Esophagus squamous epithelium (tissue), 5 donors: Measurements from ENCODE around the gene ARHGAP23. TPM values are rescaled to one million over a fixed set of nuclear protein-coding genes. Genes with fewer than 3 reads are reported as not detected.
"Not testable (repeated sequence)": the region's sequence is repeated elsewhere in the genome, so short reads cannot be mapped to it uniquely, and the experiment has no call there.

Source experiments
- DNase-seq: peaks from one replicate; lab custom pipeline; 2025; lab: John Stamatoyannopoulos, UW
- H3K27ac ChIP-seq, 4 donors: fragments of 200-600 bp; sonication (generic); one replicate each; pipeline ENCODE4 v1.5.1; 2016 to 2019; ENCODE audit warnings: mild to moderate bottlenecking in 1 of 4
- H3K27me3 ChIP-seq, 4 donors: fragments of 200-600 bp; sonication (generic); 1 replicate in 3 of 4; 2 replicates in 1 of 4; pipeline versions ENCODE4 v1.5.1 to v1.6.0; 2017 to 2021; ENCODE audit warnings: antibody characterized with exemption in 1 of 4
- H3K36me3 ChIP-seq, 3 donors: fragments of 200-600 bp; sonication (generic); one replicate each; pipeline ENCODE4 v1.5.1; 2016 to 2019
- H3K4me1 ChIP-seq, 3 donors: fragments of 200-600 bp; sonication (generic); one replicate each; pipeline ENCODE4 v1.5.1; 2017 to 2019
- H3K4me3 ChIP-seq, 4 donors: fragments of 200-600 bp; sonication (generic); 1 replicate in 3 of 4; 2 replicates in 1 of 4; pipeline ENCODE4 v1.5.1; 2016 to 2019; ENCODE audit warnings: mild to moderate bottlenecking in 2 of 4, moderate library complexity in 1 of 4
- H3K9me3 ChIP-seq, 3 donors: fragments of 200-600 bp; sonication (generic); one replicate each; pipeline ENCODE4 v1.5.1; 2016 to 2019
- CTCF ChIP-seq, 6 experiments: fragments of 450-650 bp in 4 of 6; fragments of 200-600 bp in 2 of 6; sonication (generic) in 2 of 6; IDR thresholded peaks; one replicate each; pipeline ENCODE4 v1.5.1; 2016 to 2019; ENCODE audit warnings: antibody characterized with exemption in 6 of 6, mild to moderate bottlenecking in 4 of 6, moderate library complexity in 4 of 6
- POLR2A ChIP-seq, 4 donors: fragments of 450-650 bp; IDR thresholded peaks; one replicate each; pipeline ENCODE4 v1.6.1; 2017; ENCODE audit warnings: antibody characterized with exemption in 4 of 4, mild to moderate bottlenecking in 4 of 4, moderate library complexity in 3 of 4
- WGBS, 2 donors: methylation state at CpG; one replicate each; pipeline ENCODE4 v1.1.5; 2018; 5-methylcytosine and 5-hydroxymethylcytosine counted together
- intact Hi-C: fragments of 100-400 bp; cut with DNase I; formaldehyde crosslinking; loops from one replicate; pipeline ENCODE4 v1.15.0; 2022
- total RNA-seq, 4 donors: library from RNA; depleted of rRNA; stranded (reverse); fragments of >200 nt; gene quantifications; one replicate each; pipeline ENCODE4 v1.1.0, GENCODE V29; 2016
- donor health status: DM: yes; HTN: yes; CAD: no.

The ARHGAP23 gene
- total RNA-seq, 4 donors from 2014 or later, result 75.3 to 180 (median 102) TPM

DNA sequence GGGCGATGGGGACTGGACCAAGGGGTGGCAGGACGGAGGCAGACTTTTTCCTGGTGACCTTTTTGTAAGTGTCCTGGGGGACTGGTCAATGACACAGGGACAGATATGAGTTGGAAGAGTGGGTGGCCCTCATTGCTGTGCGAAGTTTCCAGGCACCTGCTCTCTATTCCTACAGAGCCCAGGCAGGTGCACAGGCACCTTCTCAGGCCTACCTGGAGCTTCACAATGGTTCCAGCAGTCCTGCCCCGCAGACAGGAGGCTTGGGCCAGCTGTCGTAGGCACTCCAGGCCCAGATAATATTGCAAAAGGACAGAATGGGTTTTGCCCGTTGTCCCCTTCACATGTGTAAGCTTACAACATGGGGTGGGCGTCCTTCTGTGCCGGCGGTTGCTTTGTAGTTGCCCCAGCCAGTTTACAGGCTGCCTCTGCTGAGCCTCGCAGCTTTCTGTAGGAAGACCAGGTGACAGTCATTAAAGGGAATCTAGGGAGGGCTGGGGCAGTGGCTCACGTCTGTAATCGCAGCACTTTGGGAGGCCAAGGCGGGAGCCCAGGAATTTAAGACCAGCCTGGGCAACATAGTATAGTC, 84.3 kb downstream of the ARHGAP23 start:
- intact Hi-C loops, result no loop called here
- WGBS, 2 donors, result 75 to 89% methylated on average over 3 to 7 of the region's 13 CpGs
- H3K27ac ChIP-seq, result no peak overlapping the region
- no peak overlapping the region for H3K4me3 ChIP-seq
- H3K9me3 ChIP-seq, result no peaks in the 10 kb centered on the region
- TF ChIP-seq CTCF (IDR thresholded peaks at IDR 0.05), result no peak
- no peak for TF ChIP-seq POLR2A (IDR thresholded peaks at IDR 0.05)
- peaks cover 3 to 35% (median 22%) of the 10 kb centered on the region in 3 donors for H3K4me1 ChIP-seq
- H3K36me3 ChIP-seq, result peaks cover 0 to 24% (median 0%) of the 10 kb centered on the region in 3 donors
- peaks cover 0 to 26% (median 0%) of the 10 kb centered on the region in 4 donors for H3K27me3 ChIP-seq
- DNase-seq, result no peak

DNA sequence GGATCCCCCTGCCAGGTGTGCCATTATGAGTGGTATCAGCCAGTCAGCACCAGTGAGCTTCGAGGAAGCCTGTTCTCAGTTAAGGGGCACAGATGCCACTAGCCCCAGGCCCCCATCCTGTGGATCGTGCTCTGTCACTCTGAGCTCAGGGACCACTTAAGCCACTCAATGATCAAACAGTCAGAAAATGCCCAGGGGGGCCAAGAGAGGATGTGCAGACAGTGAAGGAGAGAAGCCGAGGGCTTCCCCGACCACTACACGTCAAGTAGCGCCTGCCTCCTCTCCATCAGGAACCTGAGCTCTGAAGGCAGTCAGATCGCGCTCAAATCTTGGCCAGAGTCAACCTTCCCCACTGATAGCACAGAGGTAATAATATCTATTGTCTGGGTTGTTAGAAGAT, 98.3 kb downstream of the ARHGAP23 start:
- H3K4me3 ChIP-seq, H3K4me1 ChIP-seq, DNase-seq, intact Hi-C loops, H3K36me3 ChIP-seq, H3K27ac ChIP-seq, H3K9me3 ChIP-seq: not testable (repeated sequence)
- 64 to 76% methylated on average over 8 of the region's 8 CpGs for WGBS, 2 donors
- peaks cover 0 to 36% (median 0%) of the 10 kb centered on the region in 4 donors for H3K27me3 ChIP-seq

GRCh38 chr17:38528141-38528540, 99.9 kb downstream of the ARHGAP23 start:
- WGBS, 2 donors, result 55 to 60% methylated on average over 3 to 6 of the region's 10 CpGs

GRCh38 chr17:38530856-38531255, 102.6 kb downstream of the ARHGAP23 start:
- H3K4me3 ChIP-seq, DNase-seq, H3K9me3 ChIP-seq, H3K4me1 ChIP-seq, H3K36me3 ChIP-seq, H3K27ac ChIP-seq, intact Hi-C loops: not testable (repeated sequence)
- H3K27me3 ChIP-seq, result peaks cover 0 to 75% (median 0%) of the 10 kb centered on the region in 4 donors
- WGBS, 2 donors, result 33 to 48% methylated on average over 5 of the region's 11 CpGs

More at GRCh38 chr17:38528141-38528540, 99.9 kb downstream of the ARHGAP23 start:
- H3K27ac ChIP-seq, H3K4me3 ChIP-seq, H3K36me3 ChIP-seq, H3K9me3 ChIP-seq, H3K4me1 ChIP-seq, intact Hi-C loops, DNase-seq: not testable (repeated sequence)
- peaks cover 0 to 52% (median 0%) of the 10 kb centered on the region in 4 donors for H3K27me3 ChIP-seq

DNA sequence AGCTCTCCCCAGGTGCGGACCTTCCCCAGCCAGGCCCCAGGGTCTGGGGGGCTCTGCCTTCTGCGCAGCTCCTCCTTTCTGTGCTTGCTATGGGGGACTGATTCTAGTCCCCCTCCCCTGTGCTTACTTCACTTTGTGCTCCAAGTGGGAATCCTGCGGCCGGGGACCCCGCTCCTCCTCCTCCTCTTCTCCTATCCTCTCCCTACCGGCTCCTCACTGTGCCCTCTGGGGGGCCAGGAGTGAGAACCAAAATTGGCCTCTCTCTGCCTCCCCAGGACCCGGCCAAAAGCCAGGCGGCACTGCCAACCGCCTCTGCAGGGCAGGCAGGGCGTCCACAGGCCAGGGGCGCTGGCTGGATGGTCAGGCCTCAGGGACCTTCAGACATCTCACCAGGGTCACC, 103.5 kb downstream of the ARHGAP23 start:
- H3K36me3 ChIP-seq, H3K9me3 ChIP-seq, DNase-seq, intact Hi-C loops, H3K27ac ChIP-seq, H3K4me3 ChIP-seq, H3K4me1 ChIP-seq: not testable (repeated sequence)
- peaks cover 0 to 84% (median 0%) of the 10 kb centered on the region in 4 donors for H3K27me3 ChIP-seq
- WGBS, 2 donors, result 70% methylated on average over 4 of the region's 11 CpGs; no CpG with 5 or more reads in 1 of the 2 donors

DNA sequence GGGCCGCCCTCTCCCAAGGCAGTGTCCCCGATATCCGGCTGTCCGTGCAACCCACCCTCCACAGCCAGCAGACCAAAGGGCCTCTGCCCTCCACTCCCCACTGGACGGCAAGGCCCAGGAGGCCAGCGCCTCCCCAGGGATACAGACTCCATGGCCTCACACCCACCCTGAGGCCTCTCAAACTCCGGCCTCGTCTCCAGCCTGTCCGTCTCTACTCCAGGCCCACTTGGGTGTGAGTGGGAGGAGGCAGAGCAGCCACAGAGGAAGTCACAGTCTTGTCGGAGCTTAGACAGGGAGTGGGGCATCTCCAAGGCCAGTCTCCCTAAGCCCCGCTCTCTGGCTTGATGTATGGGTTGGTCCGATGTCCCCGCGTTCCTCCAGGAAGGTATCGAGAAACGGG, 104.2 kb downstream of the ARHGAP23 start:
- no peaks in the 10 kb centered on the region for H3K36me3 ChIP-seq
- intact Hi-C loops, result no loop called here
- peaks cover 0 to 91% (median 0%) of the 10 kb centered on the region in 4 donors for H3K27me3 ChIP-seq
- no peak for DNase-seq
- H3K9me3 ChIP-seq, result no peaks in the 10 kb centered on the region
- H3K4me3 ChIP-seq, result no peak overlapping the region
- WGBS, 2 donors, result 66 to 92% methylated on average over 5 to 16 of the region's 16 CpGs
- no peaks in the 10 kb centered on the region for H3K4me1 ChIP-seq
- H3K27ac ChIP-seq, result no peak overlapping the region
- TF ChIP-seq CTCF (IDR thresholded peaks at IDR 0.05) (no peak), POLR2A (IDR thresholded peaks at IDR 0.05) (no peak)

DNA sequence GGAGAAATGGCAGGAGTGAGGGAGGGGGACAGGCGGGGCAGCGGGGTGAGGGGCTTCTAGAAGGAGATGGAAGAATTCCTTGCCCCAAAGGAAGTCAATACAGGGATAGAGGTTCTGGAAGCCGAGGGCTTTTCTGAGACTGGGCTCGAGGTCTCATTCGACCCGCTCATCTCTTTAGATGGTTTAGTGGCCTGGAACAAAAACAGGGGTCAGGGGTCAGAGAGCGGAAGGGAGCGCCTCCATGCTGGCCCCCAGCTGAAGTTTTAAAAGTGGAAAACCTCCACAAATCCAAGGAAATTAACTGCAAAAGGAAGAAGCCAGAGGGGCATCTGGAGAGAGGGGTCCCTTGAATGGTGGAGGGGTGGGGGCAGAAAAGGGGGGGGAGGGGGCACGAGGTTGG, 105.0 kb downstream of the ARHGAP23 start:
- no peak for TF ChIP-seq CTCF (IDR thresholded peaks at IDR 0.05)
- no peak for TF ChIP-seq POLR2A (IDR thresholded peaks at IDR 0.05)
- Histone ChIP-seq H3K36me3 (no peaks in the 10 kb centered on the region), H3K4me3 (no peak overlapping the region), H3K4me1 (no peaks in the 10 kb centered on the region), H3K27ac (no peak overlapping the region), H3K9me3 (no peaks in the 10 kb centered on the region), H3K27me3 (peaks cover 0 to 91% (median 0%) of the 10 kb centered on the region in 4 donors)
- DNase-seq, result no peak
- WGBS, 2 donors, result 51 to 59% methylated on average over 7 to 9 of the region's 9 CpGs
- intact Hi-C loops, result no loop called here
